GM13976 (cell line): Measurements from ENCODE around the gene PRPSAP2.
"Not testable (repeated sequence)": the region's sequence is repeated elsewhere in the genome, so short reads cannot be mapped to it uniquely, and the experiment has no call there.

ENCODE experiments used
- DNase-seq: peaks from one replicate; pipeline ENCODE4 v3.0.0; 2012; ENCODE audit warnings: low spot score
- CTCF ChIP-seq: IDR thresholded peaks from 2 replicates; pipeline ENCODE4 v1.5.1; 2012; ENCODE audit warnings: borderline replicate concordance, mild to moderate bottlenecking; ENCODE audit not compliant: insufficient read depth; ENCODE audit errors: extremely low read depth, missing control alignments, control extremely low read depth
- in situ Hi-C: fragments of 300-500 bp; cut with MboI; formaldehyde crosslinking; loops from one replicate; pipeline ENCODE4 v1.12.0; 2022; ENCODE audit warnings: low sequenced_read_pairs, mixed read lengths, inconsistent platforms; ENCODE audit not compliant: unreplicated experiment

The PRPSAP2 gene

GRCh38 chr17:18950346-18950745 lies 92.4 kb downstream of the PRPSAP2 start:
- in situ Hi-C loops = no loop called here
- DNase-seq = no peak
- no peak for TF ChIP-seq CTCF

GRCh38 chr17:18950944-18951905 lies 93.3 kb downstream of the PRPSAP2 start:
- no peak for TF ChIP-seq CTCF
- no peak for DNase-seq
- in situ Hi-C loops = no loop called here

- in situ Hi-C loops = no loop called here
- TF ChIP-seq CTCF = no peak
- peak; percentile 17 for DNase-seq
Measured at GRCh38 chr17:18951941-18952842, 94.3 kb downstream of the PRPSAP2 start, which contains the start of gene SLC5A10. SLC5A10 (plus strand) TSS chr17:18952165; CDS start chr17:18952206, 41 bp downstream.

GRCh38 chr17:18953231-18953728 lies 95.3 kb downstream of the PRPSAP2 start:
- in situ Hi-C loops = no loop called here
- no peak for TF ChIP-seq CTCF
- no peak for DNase-seq

GRCh38 chr17:18954321-18954720 lies 96.4 kb downstream of the PRPSAP2 start:
- DNase-seq = no peak
- no peak for TF ChIP-seq CTCF
- in situ Hi-C loops = no loop called here

- no peak for TF ChIP-seq CTCF
- in situ Hi-C loops = no loop called here
- DNase-seq = no peak
Measured at GRCh38 chr17:18955009-18955408, 97.1 kb downstream of the PRPSAP2 start.

- in situ Hi-C loops, DNase-seq: not testable (repeated sequence)
Measured at GRCh38 chr17:18956021-18956420, 98.1 kb downstream of the PRPSAP2 start.
